ENCODE data around the gene BMPER. TPM values are rescaled to one million over a fixed set of nuclear protein-coding genes. Genes with fewer than 3 reads are reported as not detected.
A peak's percentile ranks its signal among the peaks of the same experiment; 100 is the strongest.

Gene BMPER
- total RNA-seq = 10 to 100 TPM in 2 of 6 donors, 1 to 10 TPM in 4; 2.5 to 15.6 (median 9.4) TPM

GRCh38 chr7:33905389-33906032 is at the start of gene BMPER:
BMPER (plus strand) TSS chr7:33905539; CDS start chr7:33905614, 75 bp downstream.
- Histone ChIP-seq H3K36me3 (no peaks in the 10 kb centered on the region), H3K4me1 (peaks cover 8 to 24% (median 22%) of the 10 kb centered on the region in 4 donors), H3K27me3 (peaks cover 0 to 18% (median 10%) of the 10 kb centered on the region in 4 donors), H3K4me3 (peak within 1 kb of the TSS; percentile 53 to 68 (median 64)), H3K27ac (peak within 1 kb of the TSS; percentile 65 to 83 (median 80)), H3K9me3 (no peaks in the 10 kb centered on the region)
- WGBS, 2 donors = 5 to 8% methylated on average over 9 to 31 of the region's 47 CpGs
- DNase-seq (peak; percentile 36 to 85), ATAC-seq (ENCODE audit: low FRiP score in 2 of 2) (peak in 1 of 2 donors; percentile 57)
- TF ChIP-seq CTCF (IDR thresholded peaks at IDR 0.05) (no peak), POLR2A (IDR thresholded peaks at IDR 0.05) (no peak), POLR2AphosphoS5 (IDR thresholded peaks at IDR 0.05) (no peak)

- ATAC-seq (ENCODE audit: low FRiP score in 2 of 2) (no peak), DNase-seq (no peak)
- H3K4me1 ChIP-seq = no peaks in the 10 kb centered on the region
- no peaks in the 10 kb centered on the region for H3K9me3 ChIP-seq
- no peaks in the 10 kb centered on the region for H3K36me3 ChIP-seq
- no peak for TF ChIP-seq CTCF (IDR thresholded peaks at IDR 0.05)
- TF ChIP-seq POLR2AphosphoS5 (IDR thresholded peaks at IDR 0.05) = no peak
- no peak for TF ChIP-seq POLR2A (IDR thresholded peaks at IDR 0.05)
- TF ChIP-seq EP300 (IDR thresholded peaks at IDR 0.05) = no peak
- H3K27ac ChIP-seq = no peak overlapping the region
- H3K27me3 ChIP-seq = no peaks in the 10 kb centered on the region
- H3K4me3 ChIP-seq = no peak overlapping the region
Observed at GRCh38 chr7:33861947-33862346, 43.4 kb upstream of the BMPER start.

GRCh38 chr7:33862946-33863814 is 42.2 kb upstream of the BMPER start:
- Histone ChIP-seq H3K4me1 (no peaks in the 10 kb centered on the region), H3K4me3 (no peak overlapping the region), H3K9me3 (no peaks in the 10 kb centered on the region), H3K27me3 (no peaks in the 10 kb centered on the region), H3K27ac (no peak overlapping the region), H3K36me3 (no peaks in the 10 kb centered on the region)
- 73 to 76% methylated on average over 9 to 10 of the region's 10 CpGs for WGBS, 2 donors
- peak in 1 of 2 donors; percentile 61 for ATAC-seq (ENCODE audit: low FRiP score in 2 of 2)
- no peak for DNase-seq
- TF ChIP-seq EP300 (IDR thresholded peaks at IDR 0.05) = no peak
- no peak for TF ChIP-seq POLR2A (IDR thresholded peaks at IDR 0.05)
- TF ChIP-seq CTCF (IDR thresholded peaks at IDR 0.05) = no peak
- no peak for TF ChIP-seq POLR2AphosphoS5 (IDR thresholded peaks at IDR 0.05)

GRCh38 chr7:33868166-33868565 is 37.2 kb upstream of the BMPER start:
- Histone ChIP-seq H3K36me3 (no peaks in the 10 kb centered on the region), H3K9me3 (no peaks in the 10 kb centered on the region), H3K27ac (no peak overlapping the region), H3K4me3 (no peak overlapping the region), H3K4me1 (no peaks in the 10 kb centered on the region), H3K27me3 (no peaks in the 10 kb centered on the region)
- ATAC-seq (ENCODE audit: low FRiP score in 2 of 2) = no peak
- WGBS, 2 donors = 81 to 82% methylated on average over 8 of the region's 8 CpGs
- DNase-seq = no peak
- no peak for TF ChIP-seq CTCF (IDR thresholded peaks at IDR 0.05)
- TF ChIP-seq POLR2AphosphoS5 (IDR thresholded peaks at IDR 0.05) = no peak
- no peak for TF ChIP-seq EP300 (IDR thresholded peaks at IDR 0.05)
- TF ChIP-seq POLR2A (IDR thresholded peaks at IDR 0.05) = no peak

Data from upper lobe of left lung (tissue), 6 donors.